Measurements from ENCODE around the gene NAIP. TPM values are rescaled to one million over a fixed set of nuclear protein-coding genes. Genes with fewer than 3 reads are reported as not detected.
"Not testable (repeated sequence)": the region's sequence is repeated elsewhere in the genome, so short reads cannot be mapped to it uniquely, and the experiment has no call there.

Gene NAIP, protein sequence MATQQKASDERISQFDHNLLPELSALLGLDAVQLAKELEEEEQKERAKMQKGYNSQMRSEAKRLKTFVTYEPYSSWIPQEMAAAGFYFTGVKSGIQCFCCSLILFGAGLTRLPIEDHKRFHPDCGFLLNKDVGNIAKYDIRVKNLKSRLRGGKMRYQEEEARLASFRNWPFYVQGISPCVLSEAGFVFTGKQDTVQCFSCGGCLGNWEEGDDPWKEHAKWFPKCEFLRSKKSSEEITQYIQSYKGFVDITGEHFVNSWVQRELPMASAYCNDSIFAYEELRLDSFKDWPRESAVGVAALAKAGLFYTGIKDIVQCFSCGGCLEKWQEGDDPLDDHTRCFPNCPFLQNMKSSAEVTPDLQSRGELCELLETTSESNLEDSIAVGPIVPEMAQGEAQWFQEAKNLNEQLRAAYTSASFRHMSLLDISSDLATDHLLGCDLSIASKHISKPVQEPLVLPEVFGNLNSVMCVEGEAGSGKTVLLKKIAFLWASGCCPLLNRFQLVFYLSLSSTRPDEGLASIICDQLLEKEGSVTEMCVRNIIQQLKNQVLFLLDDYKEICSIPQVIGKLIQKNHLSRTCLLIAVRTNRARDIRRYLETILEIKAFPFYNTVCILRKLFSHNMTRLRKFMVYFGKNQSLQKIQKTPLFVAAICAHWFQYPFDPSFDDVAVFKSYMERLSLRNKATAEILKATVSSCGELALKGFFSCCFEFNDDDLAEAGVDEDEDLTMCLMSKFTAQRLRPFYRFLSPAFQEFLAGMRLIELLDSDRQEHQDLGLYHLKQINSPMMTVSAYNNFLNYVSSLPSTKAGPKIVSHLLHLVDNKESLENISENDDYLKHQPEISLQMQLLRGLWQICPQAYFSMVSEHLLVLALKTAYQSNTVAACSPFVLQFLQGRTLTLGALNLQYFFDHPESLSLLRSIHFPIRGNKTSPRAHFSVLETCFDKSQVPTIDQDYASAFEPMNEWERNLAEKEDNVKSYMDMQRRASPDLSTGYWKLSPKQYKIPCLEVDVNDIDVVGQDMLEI (N-terminal part only)
- total RNA-seq = 4.0 to 8.0 TPM (median 4.3 TPM) in 3 replicates
- long read RNA-seq = 0 reads

DNA sequence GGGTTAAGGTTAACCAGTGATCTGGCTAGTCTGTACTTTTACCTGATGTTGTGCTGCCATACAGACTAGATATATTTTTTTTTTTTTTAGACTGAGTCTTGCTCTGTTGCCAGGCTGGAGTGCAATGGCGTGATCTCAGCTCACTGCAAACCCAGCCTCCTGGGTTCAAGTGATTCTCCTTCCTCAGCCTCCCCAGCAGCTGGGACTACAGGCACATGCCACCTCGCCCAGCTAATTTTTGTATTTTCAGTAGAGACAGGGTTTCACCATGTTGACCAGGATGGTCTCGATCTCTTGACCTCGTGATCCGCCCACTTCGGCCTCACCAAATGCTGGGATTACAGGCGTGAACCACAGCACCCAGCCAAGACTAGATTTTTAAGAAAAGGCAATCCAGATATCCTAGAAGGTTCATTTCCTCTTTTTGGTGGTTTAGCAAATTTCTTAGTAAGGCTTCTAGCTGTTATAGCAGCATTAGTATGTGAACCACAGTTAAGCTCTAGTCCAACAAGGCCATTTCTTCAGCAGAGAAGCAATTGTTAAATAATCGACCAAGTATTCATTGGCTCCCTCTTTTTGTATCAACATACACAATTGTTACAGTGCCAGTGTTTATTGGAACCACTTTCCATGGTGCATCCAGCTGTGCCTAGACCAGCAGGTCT, at the start of gene NAIP:
NAIP (minus strand) TSS at position 51 of the 665 bp plus-strand sequence. CDS start 12,424 bp downstream, outside the sequence.
- H3K27me3 Mint-ChIP-seq (ENCODE audit: low read depth) = not testable (repeated sequence)

DNA sequence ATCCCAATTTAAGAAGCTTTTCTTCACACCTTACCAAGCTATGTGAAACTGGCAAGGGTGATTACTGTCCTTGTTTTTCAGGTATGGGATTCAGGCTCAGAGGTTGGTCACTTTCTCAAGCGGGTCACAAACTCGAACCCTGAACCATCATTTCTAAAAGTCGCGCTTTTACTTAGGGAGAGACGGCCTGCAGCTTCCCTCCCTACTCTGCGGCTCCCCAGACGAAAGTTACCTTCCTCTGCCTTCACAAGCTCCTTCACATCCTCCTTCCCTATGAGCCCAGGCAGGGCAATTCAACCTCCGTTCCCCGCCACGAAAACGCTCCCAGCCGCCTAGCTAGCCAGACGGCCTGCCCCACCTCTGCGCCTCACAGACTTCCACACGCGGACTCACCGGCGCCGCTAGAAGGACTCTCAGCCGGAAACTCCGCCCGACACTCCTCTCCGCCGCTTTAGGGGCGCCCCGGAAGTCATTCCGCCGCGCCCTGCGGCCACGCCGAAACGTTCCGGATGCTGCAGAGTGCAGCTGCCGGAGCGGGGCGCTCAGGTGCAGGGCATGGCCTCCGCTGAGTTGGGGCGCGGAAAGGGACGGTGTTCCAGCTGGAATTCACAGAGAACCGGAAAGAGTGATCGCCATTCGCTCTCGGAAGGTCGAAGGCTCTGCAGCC, 42.3 kb upstream of the NAIP start, which contains the start of gene GTF2H2:
GTF2H2 (minus strand) TSS at position 415 of the 667 bp plus-strand sequence. CDS start 4,913 bp downstream, outside the sequence.
- not testable (repeated sequence) for H3K9me3 Mint-ChIP-seq (ENCODE audit: low read depth); H3K27ac Mint-ChIP-seq (ENCODE audit: unreplicated experiment); DNase-seq (ENCODE audit: low spot score); H3K4me1 Mint-ChIP-seq (ENCODE audit: low read depth); H3K4me3 Mint-ChIP-seq (ENCODE audit: unreplicated experiment); H3K36me3 Mint-ChIP-seq (ENCODE audit: low read depth); H3K27me3 Mint-ChIP-seq (ENCODE audit: low read depth)

More for the DNA sequence above, at the start of gene NAIP:
- not testable (repeated sequence) for DNase-seq (ENCODE audit: low spot score); H3K36me3 Mint-ChIP-seq (ENCODE audit: low read depth); H3K9me3 Mint-ChIP-seq (ENCODE audit: low read depth); H3K4me3 Mint-ChIP-seq (ENCODE audit: unreplicated experiment); H3K4me1 Mint-ChIP-seq (ENCODE audit: low read depth); H3K27ac Mint-ChIP-seq (ENCODE audit: unreplicated experiment)

DNA sequence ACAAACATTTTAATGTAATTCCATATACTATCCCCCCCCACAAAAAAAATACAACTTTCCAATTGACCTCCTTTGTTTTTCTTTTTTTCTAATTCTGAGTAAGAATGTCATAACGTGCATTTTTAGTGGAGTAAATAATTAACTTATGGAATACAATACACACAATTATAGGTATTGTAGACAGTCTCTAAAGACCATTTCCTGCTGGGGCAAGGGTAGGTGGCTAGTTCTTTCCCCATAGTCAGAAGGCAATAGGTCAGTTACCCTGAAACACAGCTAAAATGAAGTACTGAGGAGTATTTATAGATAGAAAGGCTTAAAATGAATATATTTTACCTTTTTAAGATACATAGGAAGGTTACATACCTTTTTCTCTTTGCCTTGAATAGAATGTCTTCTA, 36.2 kb upstream of the NAIP start:
- H3K27me3 Mint-ChIP-seq (ENCODE audit: low read depth); H3K27ac Mint-ChIP-seq (ENCODE audit: unreplicated experiment); H3K9me3 Mint-ChIP-seq (ENCODE audit: low read depth); H3K36me3 Mint-ChIP-seq (ENCODE audit: low read depth); H3K4me1 Mint-ChIP-seq (ENCODE audit: low read depth); DNase-seq (ENCODE audit: low spot score); H3K4me3 Mint-ChIP-seq (ENCODE audit: unreplicated experiment): not testable (repeated sequence)

DNA sequence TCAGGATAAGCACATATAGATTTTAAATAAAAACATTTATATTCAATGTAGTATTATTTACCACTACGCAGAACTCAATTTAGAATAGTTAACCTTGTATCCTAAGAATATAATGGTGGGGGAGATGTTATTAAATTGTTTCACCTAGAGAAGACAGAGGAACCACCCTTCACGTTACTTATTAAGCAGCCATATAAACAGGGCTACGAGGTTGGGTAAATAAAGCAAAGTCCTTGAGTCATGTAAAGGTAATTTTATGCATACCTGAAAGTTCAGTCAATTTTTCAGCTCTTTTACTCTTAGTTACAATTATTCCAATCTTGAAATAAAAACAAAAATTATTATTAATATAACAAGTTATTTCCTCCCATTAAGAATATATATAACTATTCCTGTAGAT, 34.3 kb upstream of the NAIP start:
- H3K9me3 Mint-ChIP-seq (ENCODE audit: low read depth); H3K27ac Mint-ChIP-seq (ENCODE audit: unreplicated experiment); H3K36me3 Mint-ChIP-seq (ENCODE audit: low read depth); H3K27me3 Mint-ChIP-seq (ENCODE audit: low read depth); H3K4me3 Mint-ChIP-seq (ENCODE audit: unreplicated experiment); H3K4me1 Mint-ChIP-seq (ENCODE audit: low read depth); DNase-seq (ENCODE audit: low spot score): not testable (repeated sequence)

DNA sequence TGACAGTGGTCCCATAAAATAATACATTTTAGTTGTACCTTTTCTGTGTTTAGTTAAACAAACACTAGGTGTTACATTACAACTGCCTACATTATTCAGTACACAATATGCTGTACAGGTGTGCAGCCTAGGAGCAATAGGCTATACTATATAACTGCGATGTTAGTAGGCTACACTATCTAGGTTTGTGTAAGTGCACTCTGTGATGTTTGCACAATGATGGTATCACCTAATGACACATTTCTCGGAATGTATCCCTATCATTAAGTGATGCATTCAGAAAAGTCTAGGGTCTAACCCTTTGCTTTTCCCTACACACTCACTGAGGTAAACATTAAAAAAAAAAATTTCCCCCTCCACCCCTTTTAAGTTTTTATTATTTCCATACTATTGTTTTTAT, 19.7 kb upstream of the NAIP start:
- not testable (repeated sequence) for H3K36me3 Mint-ChIP-seq (ENCODE audit: low read depth); H3K4me3 Mint-ChIP-seq (ENCODE audit: unreplicated experiment); DNase-seq (ENCODE audit: low spot score); H3K27ac Mint-ChIP-seq (ENCODE audit: unreplicated experiment); H3K9me3 Mint-ChIP-seq (ENCODE audit: low read depth); H3K27me3 Mint-ChIP-seq (ENCODE audit: low read depth); H3K4me1 Mint-ChIP-seq (ENCODE audit: low read depth)

DNA sequence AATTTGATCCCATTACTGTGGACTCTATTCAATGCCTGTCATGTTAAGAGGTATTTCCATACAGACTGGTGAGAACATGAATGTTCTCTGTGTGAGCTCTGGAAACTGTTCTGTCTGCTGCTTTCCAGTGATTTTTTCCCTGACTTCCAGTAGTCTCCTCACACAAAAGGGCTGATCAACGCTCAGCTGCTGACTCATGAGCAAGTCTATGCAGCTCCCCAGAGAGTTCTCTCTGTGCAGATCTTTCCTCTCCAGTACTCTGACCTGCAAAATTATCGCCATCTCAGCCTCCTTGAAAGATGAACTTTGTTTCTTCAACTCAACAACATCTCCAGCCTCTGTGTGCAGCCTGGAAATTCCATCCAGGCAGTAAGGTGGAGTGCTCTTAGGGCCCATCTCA, 19.0 kb upstream of the NAIP start:
- not testable (repeated sequence) for DNase-seq (ENCODE audit: low spot score); H3K9me3 Mint-ChIP-seq (ENCODE audit: low read depth); H3K27me3 Mint-ChIP-seq (ENCODE audit: low read depth); H3K4me3 Mint-ChIP-seq (ENCODE audit: unreplicated experiment); H3K4me1 Mint-ChIP-seq (ENCODE audit: low read depth); H3K36me3 Mint-ChIP-seq (ENCODE audit: low read depth)
- peak overlapping the region; percentile 54 for H3K27ac Mint-ChIP-seq (ENCODE audit: unreplicated experiment)

DNA sequence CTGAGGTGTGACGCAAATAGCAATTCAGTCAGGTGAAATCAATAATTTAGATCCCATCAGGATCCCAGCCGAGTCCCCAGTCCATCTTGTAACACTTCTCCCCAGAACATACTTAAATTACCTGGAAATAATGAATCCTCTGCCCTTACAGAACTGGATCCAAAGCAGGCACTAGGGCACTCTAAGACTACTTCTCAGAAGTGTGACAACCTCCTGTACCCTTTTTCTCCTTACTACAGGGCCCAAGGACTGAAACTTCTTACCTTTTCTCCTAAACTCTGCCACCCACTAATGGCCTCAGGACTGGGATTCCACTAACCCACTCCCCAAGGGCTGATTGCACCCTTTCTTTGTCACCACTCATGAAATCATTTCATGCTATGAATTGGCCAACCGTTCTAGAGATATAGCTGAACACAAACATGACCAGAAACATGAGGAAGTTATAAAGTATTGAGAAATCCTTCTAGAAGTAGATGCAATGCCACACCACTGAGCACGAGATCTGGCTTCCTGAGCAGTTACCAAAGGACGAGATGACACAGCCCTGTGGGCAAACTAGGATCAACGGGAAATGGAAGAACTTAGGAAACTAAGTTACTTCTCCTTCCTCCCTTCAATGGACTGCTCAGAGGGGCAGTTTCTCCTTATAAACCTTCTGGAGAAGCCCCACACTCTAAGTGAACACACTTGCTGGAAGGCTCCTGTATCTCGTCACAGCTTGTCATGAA, 6.1 kb upstream of the NAIP start:
- not testable (repeated sequence) for H3K4me3 Mint-ChIP-seq (ENCODE audit: unreplicated experiment); H3K36me3 Mint-ChIP-seq (ENCODE audit: low read depth); H3K27ac Mint-ChIP-seq (ENCODE audit: unreplicated experiment); H3K9me3 Mint-ChIP-seq (ENCODE audit: low read depth); DNase-seq (ENCODE audit: low spot score); H3K27me3 Mint-ChIP-seq (ENCODE audit: low read depth); H3K4me1 Mint-ChIP-seq (ENCODE audit: low read depth)

DNA sequence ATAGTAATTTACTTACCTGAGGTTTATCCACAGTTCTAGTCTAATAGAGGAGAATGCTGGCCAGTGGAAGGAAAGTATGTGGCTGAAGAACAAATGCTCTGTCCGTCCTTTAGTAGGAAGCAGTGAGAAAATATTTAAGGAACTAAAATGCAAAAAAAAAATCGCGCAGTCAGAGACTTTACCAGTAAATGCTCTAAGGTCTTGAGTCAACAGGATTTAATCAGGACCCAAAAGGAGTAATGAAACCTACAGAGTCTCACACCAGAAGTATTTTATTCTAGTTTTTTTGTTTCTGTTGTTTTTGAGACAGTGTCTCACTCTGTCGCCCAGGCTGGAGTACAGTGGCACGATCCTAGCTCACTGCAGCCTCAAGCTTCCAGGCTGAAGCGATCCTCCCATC, 4.5 kb downstream of the NAIP start:
- H3K36me3 Mint-ChIP-seq (ENCODE audit: low read depth); DNase-seq (ENCODE audit: low spot score); H3K9me3 Mint-ChIP-seq (ENCODE audit: low read depth); H3K27me3 Mint-ChIP-seq (ENCODE audit: low read depth); H3K4me3 Mint-ChIP-seq (ENCODE audit: unreplicated experiment); H3K4me1 Mint-ChIP-seq (ENCODE audit: low read depth); H3K27ac Mint-ChIP-seq (ENCODE audit: unreplicated experiment): not testable (repeated sequence)

DNA sequence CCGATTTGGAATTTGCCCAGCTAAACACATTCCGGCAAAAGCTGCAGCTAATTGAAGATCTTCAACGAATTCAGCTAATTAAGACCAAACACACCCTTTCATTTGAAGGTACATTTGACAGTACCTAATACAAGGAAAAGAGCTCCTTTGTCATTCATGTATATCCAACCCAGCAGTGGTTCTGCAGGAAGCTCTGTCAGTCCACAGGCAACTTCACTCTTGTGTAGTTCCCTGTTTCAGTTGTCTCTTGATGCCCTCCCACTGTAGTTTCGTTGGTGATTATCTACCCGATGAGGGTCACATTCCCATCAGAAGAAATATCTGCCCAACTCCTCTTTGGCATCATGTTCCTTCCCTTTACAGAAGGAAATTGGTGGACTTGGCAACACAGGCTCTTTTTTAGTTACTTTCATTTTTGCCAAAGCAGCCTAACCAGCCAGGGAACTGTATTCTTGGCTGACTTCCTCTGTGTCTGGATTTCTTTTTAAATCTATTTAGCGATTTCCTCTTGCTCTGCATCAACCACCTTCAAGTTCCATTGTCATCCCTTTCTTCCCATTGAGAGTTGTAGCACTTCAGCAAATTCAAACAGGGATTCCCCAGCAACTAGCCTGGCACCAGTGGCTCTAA, 6.6 kb downstream of the NAIP start:
- not testable (repeated sequence) for DNase-seq (ENCODE audit: low spot score); H3K4me1 Mint-ChIP-seq (ENCODE audit: low read depth); H3K4me3 Mint-ChIP-seq (ENCODE audit: unreplicated experiment); H3K27me3 Mint-ChIP-seq (ENCODE audit: low read depth); H3K27ac Mint-ChIP-seq (ENCODE audit: unreplicated experiment); H3K36me3 Mint-ChIP-seq (ENCODE audit: low read depth); H3K9me3 Mint-ChIP-seq (ENCODE audit: low read depth)
